Stimulated activated CD8-positive, alpha-beta memory T cell treated with anti-CD3 and anti-CD28 coated beads, Interleukin-12 subunit alpha, Interleukin-12 subunit beta, amount 100 ng/mL, for 1 hour (primary cell): ENCODE data around the gene N4BP2L1.
"Not testable (repeated sequence)": the region's sequence is repeated elsewhere in the genome, so short reads cannot be mapped to it uniquely, and the experiment has no call there.

Experiments used
- DNase-seq: peaks from one replicate; pipeline ENCODE4 v3.0.0-alpha.2; 2020; ENCODE audit warnings: low read depth

The N4BP2L1 gene

GRCh38 chr13:32390048-32390447 lies 37.9 kb downstream of the N4BP2L1 start:
- DNase-seq = no peak

DNA sequence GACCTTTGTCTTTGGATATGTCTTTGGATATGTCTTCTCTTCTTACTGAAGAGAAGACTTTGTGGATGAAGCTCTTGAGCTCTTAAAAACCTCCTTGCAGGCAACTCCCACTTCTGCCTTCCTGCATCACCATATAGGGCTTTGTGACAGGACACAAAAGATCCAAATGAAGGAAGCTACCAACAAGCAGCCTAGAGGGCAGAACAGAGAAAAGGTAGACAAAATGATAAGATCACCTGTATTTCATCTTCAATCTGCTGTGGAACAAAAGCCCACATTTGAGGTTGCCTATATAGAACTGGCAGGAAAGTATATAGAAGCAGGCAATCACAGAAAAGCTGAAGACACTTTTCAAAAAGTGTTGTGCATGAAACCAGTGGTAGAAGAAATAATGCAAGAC lies 42.5 kb downstream of the N4BP2L1 start:
- DNase-seq = no peak

DNA sequence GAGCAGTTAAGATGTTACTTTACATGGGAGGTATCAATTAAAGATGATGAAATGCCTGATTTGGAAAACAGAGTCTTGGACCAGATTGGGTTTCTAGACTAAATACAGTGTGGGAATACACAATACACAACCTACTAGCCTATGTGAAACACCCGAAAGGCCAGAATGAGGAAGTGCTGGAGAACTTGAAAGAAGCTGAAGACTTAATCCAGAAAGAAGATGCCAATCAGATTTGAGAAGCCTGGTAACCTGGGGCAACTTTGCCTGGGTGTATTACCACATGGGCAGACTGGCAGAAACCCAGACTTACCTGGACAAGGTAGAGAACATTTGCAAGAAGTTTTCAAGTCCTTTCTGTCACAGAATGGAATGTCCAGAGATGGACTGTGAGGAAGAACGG lies 43.2 kb downstream of the N4BP2L1 start:
- no peak for DNase-seq

DNA sequence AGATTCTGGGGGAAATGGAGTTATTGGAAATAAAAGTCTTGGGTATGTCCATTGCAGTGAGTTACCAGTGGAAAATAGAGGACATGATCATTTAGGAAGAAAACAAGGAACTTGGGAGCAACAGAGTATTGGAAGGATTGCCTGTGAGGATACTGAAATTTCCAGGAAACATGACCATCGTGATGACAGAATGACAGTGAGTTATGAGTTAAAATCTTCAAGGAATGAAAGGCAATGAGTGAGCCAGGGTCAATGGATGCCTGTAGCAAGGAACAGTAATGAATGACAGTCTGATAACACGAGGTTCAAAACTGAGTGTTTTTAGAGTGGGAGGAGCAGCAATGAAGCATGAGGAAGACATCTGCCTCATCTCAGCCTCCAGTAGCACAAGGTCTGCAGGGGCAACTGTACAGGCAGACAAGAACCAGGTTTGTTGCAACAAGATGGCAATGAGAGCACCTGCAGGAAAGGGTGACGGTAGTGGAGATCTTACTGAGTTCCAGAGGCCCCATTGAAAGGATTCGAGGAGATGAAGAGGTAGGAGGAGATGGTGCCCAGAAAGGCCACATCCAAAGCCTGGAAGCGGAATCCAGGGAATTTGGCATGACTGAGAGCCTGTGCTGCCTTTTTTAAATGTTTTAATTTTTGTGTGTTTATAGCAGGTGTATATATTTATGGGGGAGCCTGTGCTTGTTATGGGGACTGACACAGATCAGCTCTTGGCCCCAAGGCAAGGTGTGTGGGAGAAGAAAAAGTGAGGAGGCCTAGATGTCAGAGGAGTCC lies 43.9 kb downstream of the N4BP2L1 start:
- no peak for DNase-seq

DNA sequence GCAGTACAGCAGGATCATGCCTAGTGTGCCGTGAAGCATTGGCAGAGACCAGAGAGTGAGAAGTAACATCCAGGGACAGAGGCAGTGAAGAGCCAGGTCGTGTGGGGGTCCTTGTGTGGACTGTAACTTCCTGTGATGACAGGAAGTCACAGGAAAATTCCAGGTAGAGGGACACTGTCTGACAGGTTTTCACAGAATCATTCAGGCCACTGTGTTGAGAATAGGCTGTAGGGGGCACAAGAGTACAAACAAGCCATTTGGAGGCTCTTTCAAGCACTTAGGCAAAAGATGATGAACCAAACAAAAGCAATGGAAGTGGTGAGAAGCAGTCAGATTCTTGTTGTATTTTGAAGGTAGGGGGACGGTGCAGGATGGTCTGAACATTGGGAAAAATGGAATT lies 46.4 kb downstream of the N4BP2L1 start:
- DNase-seq = no peak

DNA sequence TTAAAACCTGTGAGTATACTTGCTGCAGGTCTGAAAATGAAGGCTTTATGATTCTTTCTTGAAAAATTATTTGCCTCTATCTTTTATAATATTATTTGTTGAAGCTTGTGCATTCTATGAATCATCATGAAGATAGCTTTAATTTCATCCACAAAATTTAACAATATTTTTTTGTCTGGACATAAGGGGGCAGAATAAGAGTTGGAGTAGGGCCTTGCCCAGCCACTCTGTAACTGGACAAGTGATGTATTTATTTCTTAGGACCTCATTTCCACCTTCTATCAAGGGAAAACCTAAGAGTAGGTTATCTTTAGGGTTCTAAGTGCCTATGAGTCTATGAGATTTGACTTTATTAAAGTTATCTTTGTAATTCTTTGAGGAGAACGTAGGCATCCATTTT lies 49.9 kb downstream of the N4BP2L1 start:
- DNase-seq = no peak

GRCh38 chr13:32376642-32377415 lies 51.1 kb downstream of the N4BP2L1 start:
- no peak for DNase-seq

DNA sequence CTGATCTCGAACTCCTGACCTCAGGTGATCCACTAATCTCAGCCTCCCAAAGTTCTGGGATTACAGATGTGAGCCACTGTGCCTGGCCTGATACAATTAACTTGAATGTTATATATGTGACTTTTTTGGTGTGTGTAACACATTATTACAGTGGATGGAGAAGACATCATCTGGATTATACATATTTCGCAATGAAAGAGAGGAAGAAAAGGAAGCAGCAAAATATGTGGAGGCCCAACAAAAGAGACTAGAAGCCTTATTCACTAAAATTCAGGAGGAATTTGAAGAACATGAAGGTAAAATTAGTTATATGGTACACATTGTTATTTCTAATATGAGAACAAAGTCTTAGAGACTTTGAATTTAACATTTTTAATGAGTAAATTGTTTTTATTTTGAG lies 57.1 kb downstream of the N4BP2L1 start:
- no peak for DNase-seq

DNA sequence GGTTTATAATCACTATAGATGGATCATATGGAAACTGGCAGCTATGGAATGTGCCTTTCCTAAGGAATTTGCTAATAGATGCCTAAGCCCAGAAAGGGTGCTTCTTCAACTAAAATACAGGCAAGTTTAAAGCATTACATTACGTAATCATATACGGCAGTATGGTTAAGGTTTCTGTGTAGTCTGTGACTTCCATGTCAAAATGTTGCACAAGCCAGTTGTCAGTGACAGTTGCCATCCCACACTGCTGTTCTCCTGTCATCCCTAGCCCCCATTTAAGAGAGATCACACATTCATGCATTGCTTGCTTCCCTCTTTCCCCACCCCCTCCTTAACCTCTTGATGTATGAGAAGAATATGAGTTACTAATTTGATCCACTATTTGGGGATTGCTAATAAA lies 65.4 kb downstream of the N4BP2L1 start:
- DNase-seq = no peak

DNA sequence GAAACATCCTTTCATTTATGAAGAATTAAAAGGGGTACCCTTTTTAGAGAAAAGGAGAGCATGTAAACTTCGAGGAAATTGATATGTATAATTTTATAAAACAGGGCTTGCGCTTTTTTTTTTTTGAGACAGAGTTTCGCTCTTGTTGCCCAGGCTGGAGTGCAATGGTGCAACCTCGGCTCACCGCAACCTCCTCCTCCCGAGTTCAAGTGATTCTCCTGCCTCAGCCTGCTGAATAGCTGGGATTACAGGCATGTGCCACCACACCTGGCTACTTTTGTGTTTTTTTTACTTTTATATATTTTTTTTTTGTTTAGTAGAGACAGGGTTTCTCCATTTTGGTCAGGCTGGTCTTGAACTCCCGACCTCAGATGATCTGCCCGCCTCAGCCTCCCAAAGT lies 72.0 kb downstream of the N4BP2L1 start:
- not testable (repeated sequence) for DNase-seq

- no peak for DNase-seq
Observed at GRCh38 chr13:32354040-32354439, 73.9 kb downstream of the N4BP2L1 start.

DNA sequence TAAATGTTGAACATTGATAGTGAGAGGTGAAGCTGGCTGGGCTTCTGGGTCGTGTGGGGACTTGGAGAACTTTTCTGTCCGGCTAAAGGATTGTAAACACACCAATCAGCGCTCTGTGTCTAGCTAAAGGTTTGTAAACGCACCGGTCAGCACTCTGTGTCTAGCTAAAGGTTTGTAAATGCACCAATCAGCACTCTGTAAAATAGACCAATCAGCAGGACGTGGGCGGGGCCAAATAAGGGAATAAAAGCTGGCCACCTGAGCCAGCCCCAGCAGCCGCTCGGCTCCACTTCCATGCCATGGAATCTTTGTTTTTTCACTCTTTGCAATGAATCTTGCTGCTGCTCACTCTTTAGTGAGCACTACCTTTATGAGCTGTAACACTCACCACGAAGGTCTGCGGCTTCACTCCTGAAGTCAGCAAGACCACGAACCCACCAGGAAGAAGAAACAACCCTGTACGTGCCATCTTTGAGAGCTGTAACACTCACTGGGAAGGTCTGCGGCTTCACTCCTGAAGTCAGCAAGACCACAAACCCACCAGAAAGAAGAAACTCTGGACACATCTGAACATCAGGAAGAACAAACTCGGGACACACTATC lies 77.0 kb downstream of the N4BP2L1 start:
- not testable (repeated sequence) for DNase-seq
